Neuronal stem cell (in vitro differentiated cells): Measurements from ENCODE around the gene PKD2.

Experiments
- DNase-seq: peaks from one replicate; pipeline ENCODE4 v3.0.0-alpha.2; 2013; ENCODE audit warnings: low spot score
- H2AFZ ChIP-seq: one replicate; pipeline ENCODE4 v1.6.1; 2013; ENCODE audit warnings: mild to moderate bottlenecking, low read length, inconsistent platforms
- H2AK5ac ChIP-seq: 2 replicates; pipeline ENCODE4 v1.6.1; 2013; ENCODE audit warnings: low read depth, mild to moderate bottlenecking, inconsistent platforms, low read length, moderate library complexity, mixed read lengths
- H2BK120ac ChIP-seq: 2 replicates; pipeline ENCODE4 v1.6.1; 2013; ENCODE audit warnings: low read depth, mild to moderate bottlenecking, inconsistent platforms, low read length, moderate library complexity, mixed read lengths
- H2BK12ac ChIP-seq: one replicate; pipeline ENCODE4 v1.6.1; 2013; ENCODE audit warnings: low read length, inconsistent platforms
- H2BK15ac ChIP-seq: 2 replicates; pipeline ENCODE4 v1.6.1; 2013; ENCODE audit warnings: mild to moderate bottlenecking, low read length, inconsistent platforms, mixed read lengths
- H2BK5ac ChIP-seq: one replicate; pipeline ENCODE4 v1.6.1; 2013; ENCODE audit warnings: inconsistent platforms, mild to moderate bottlenecking, low read length, moderate library complexity
- H3K14ac ChIP-seq: one replicate; pipeline ENCODE4 v1.6.1; 2013; ENCODE audit warnings: low read length, inconsistent platforms
- H3K18ac ChIP-seq: 2 replicates; pipeline ENCODE4 v1.6.1; 2013; ENCODE audit warnings: low read length, inconsistent platforms
- H3K23ac ChIP-seq: 2 replicates; pipeline ENCODE4 v1.6.1; 2013; ENCODE audit warnings: low read depth, mild to moderate bottlenecking, mixed read lengths, low read length, inconsistent platforms; ENCODE audit not compliant: poor library complexity
- H3K27ac ChIP-seq: replicated peaks from 3 replicates; pipeline ENCODE4 v1.5.1; 2013; ENCODE audit warnings: low read length, inconsistent platforms
- H3K27me3 ChIP-seq, 3 experiments: 2 replicates each; pipeline ENCODE4 v1.6.1; 2013; ENCODE audit warnings: low read length in 3 of 3, mild to moderate bottlenecking in 2 of 3, inconsistent platforms in 1 of 3, low read depth in 1 of 3, mixed read lengths in 1 of 3, moderate library complexity in 1 of 3; ENCODE audit not compliant: control insufficient read depth in 3 of 3, insufficient read depth in 3 of 3
- H3K36me3 ChIP-seq, 2 donors: replicated peaks in 1 of 2; 2 replicates each; pipeline ENCODE4 v1.6.1; 2013; ENCODE audit warnings: low read length in 2 of 2; ENCODE audit not compliant: control insufficient read depth in 2 of 2, insufficient read depth in 2 of 2
- H3K4ac ChIP-seq: 2 replicates; pipeline ENCODE4 v1.6.1; 2013; ENCODE audit warnings: inconsistent platforms, mild to moderate bottlenecking, low read length, moderate library complexity
- H3K4me1 ChIP-seq, 2 donors: 1 replicate in 1 of 2; 2 replicates in 1 of 2; pipeline ENCODE4 v1.6.1; 2013; ENCODE audit warnings: low read length in 2 of 2, low read depth in 1 of 2; ENCODE audit not compliant: control insufficient read depth in 2 of 2, insufficient read depth in 1 of 2
- H3K4me2 ChIP-seq: one replicate; pipeline ENCODE4 v1.6.1; 2013; ENCODE audit warnings: mild to moderate bottlenecking, low read length, inconsistent platforms; ENCODE audit not compliant: insufficient read depth, poor library complexity, severe bottlenecking
- H3K4me3 ChIP-seq, 2 donors: 2 replicates each; pipeline ENCODE4 v1.5.1; 2013; ENCODE audit warnings: low read length in 2 of 2, mild to moderate bottlenecking in 2 of 2, inconsistent platforms in 1 of 2, moderate library complexity in 1 of 2
- H3K79me1 ChIP-seq: one replicate; pipeline ENCODE4 v1.6.1; 2013; ENCODE audit warnings: low read depth, mild to moderate bottlenecking, inconsistent platforms, low read length, moderate library complexity
- H3K9ac ChIP-seq: one replicate; pipeline ENCODE4 v1.6.1; 2013; ENCODE audit warnings: mild to moderate bottlenecking, low read depth, low read length, inconsistent platforms; ENCODE audit not compliant: poor library complexity
- H3K9me3 ChIP-seq, 2 donors: replicated peaks in 1 of 2; 2 replicates each; pipeline versions ENCODE3 to v1.6.1; 2013; ENCODE audit warnings: low read length in 2 of 2, mild to moderate bottlenecking in 2 of 2, inconsistent platforms in 1 of 2, low read depth in 1 of 2, mixed read lengths in 1 of 2, moderate library complexity in 1 of 2; ENCODE audit not compliant: control insufficient read depth in 2 of 2, insufficient read depth in 1 of 2
- H4K8ac ChIP-seq: one replicate; pipeline ENCODE4 v1.6.1; 2013; ENCODE audit warnings: low read depth, mild to moderate bottlenecking, inconsistent platforms, low read length, moderate library complexity
- H4K91ac ChIP-seq: one replicate; pipeline ENCODE4 v1.6.1; 2013; ENCODE audit warnings: low read length, low read depth, mild to moderate bottlenecking, inconsistent platforms; ENCODE audit not compliant: poor library complexity
- WGBS, 2 donors: extraction: QIAGEN DNeasy Blood & Tissue Kit; methylation state at CpG; one replicate each; pipeline ENCODE4 v1.1.7; 2013; ENCODE audit warnings: missing lambda C conversion rate in 2 of 2, mixed read lengths in 1 of 2; ENCODE audit not compliant: insufficient read length in 2 of 2, insufficient replicate concordance in 1 of 2; ENCODE audit errors: extremely low coverage in 2 of 2; 5-methylcytosine and 5-hydroxymethylcytosine counted together

The PKD2 gene

DNA sequence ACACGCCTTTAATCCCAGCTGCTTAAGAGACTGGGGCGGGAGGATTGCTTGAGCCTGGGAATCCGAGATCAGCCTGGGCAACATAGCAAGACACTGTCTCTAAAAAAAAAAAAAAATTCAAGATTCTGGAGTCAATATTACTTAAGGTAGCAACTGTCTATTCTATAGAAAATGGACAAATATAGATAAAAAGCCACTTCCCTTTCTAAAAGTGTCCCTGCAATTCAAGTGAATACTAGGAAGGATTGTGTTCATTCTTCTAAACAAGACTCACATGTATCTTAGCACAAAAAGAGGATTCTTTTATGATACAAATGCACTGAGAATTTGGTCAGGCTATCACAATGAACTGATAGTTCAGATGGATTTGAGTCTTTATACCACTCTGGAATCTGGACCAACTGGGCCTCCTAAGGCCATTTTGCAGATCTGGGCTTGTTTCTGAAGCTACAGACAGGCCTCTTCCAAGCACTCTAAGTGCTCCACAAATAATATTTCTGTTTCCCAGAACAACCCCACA lies 7.0 kb downstream of the PKD2 start:
- H3K18ac ChIP-seq, result no peak overlapping the region
- H2BK120ac ChIP-seq, result no peak overlapping the region
- no peak overlapping the region for H3K4me2 ChIP-seq
- H2BK12ac ChIP-seq, result no peak overlapping the region
- no peak for DNase-seq
- H3K23ac ChIP-seq, result no peak overlapping the region
- H3K9ac ChIP-seq, result no peak overlapping the region
- peaks cover 1 to 45% of the 10 kb centered on the region in 2 donors for H3K36me3 ChIP-seq
- no peaks in the 10 kb centered on the region for H3K27me3 ChIP-seq
- H2BK15ac ChIP-seq, result no peak overlapping the region
- no peak overlapping the region for H3K14ac ChIP-seq
- no peak overlapping the region for H4K91ac ChIP-seq
- H3K79me1 ChIP-seq, result peaks cover 1% of the 10 kb centered on the region
- no peak overlapping the region for H2AFZ ChIP-seq
- no peak overlapping the region for H2AK5ac ChIP-seq
- H3K4ac ChIP-seq, result no peak overlapping the region
- no peaks in the 10 kb centered on the region for H3K9me3 ChIP-seq
- no peak overlapping the region for H3K4me3 ChIP-seq
- no peak overlapping the region for H4K8ac ChIP-seq
- H2BK5ac ChIP-seq, result no peak overlapping the region
- WGBS, 2 donors, result no CpG with 5 or more reads among the region's 3 CpGs
- peaks cover 0 to 1% of the 10 kb centered on the region in 2 donors for H3K4me1 ChIP-seq
- no peak overlapping the region for H3K27ac ChIP-seq

DNA sequence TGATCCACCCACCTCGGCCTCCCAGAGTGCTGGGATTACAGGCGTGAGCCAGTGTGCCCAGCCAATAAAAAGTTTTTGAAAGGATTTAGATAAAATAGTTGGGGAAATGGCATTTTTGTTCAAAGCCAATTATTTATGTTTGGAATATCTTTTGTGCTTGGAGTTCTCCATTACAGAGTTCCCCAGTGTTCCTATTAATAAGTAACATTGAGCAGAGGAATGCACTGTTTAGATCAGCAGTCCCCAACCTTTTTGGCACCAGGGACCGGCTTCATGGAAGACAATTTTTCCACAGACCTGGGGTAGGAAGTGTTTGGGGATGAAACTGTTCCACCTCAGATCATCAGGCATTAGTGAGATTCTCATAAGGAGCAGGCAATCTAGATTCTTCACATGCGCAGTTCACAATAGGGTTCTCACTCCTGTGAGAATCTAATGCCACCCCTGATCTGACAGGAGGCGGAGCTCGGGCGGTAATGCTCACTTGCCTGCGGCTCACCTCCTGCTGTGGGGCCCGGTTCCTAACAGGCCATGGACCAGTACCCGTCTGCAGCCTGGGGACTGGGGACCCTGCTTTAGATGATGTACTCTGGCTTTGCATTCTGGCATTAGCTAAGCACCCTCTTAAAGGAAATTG lies 8.3 kb downstream of the PKD2 start:
- no peak overlapping the region for H3K4me2 ChIP-seq
- no peak overlapping the region for H4K91ac ChIP-seq
- H3K14ac ChIP-seq, result no peak overlapping the region
- no peak overlapping the region for H2AK5ac ChIP-seq
- no peak overlapping the region for H2BK120ac ChIP-seq
- no peak overlapping the region for H2BK12ac ChIP-seq
- H4K8ac ChIP-seq, result no peak overlapping the region
- peaks cover 1% of the 10 kb centered on the region for H3K79me1 ChIP-seq
- DNase-seq, result no peak
- H3K18ac ChIP-seq, result no peak overlapping the region
- H2AFZ ChIP-seq, result no peak overlapping the region
- no peaks in the 10 kb centered on the region for H3K27me3 ChIP-seq
- no peak overlapping the region for H3K9ac ChIP-seq
- H3K23ac ChIP-seq, result no peak overlapping the region
- no peak overlapping the region for H3K4me3 ChIP-seq
- no peaks in the 10 kb centered on the region for H3K9me3 ChIP-seq
- no peak overlapping the region for H2BK5ac ChIP-seq
- H3K4ac ChIP-seq, result no peak overlapping the region
- no peak overlapping the region for H3K27ac ChIP-seq
- H2BK15ac ChIP-seq, result no peak overlapping the region
- H3K4me1 ChIP-seq, result peaks cover 0 to 1% of the 10 kb centered on the region in 2 donors
- H3K36me3 ChIP-seq, result peaks cover 1 to 58% of the 10 kb centered on the region in 2 donors
- WGBS, 2 donors, result no CpG with 5 or more reads among the region's 10 CpGs

DNA sequence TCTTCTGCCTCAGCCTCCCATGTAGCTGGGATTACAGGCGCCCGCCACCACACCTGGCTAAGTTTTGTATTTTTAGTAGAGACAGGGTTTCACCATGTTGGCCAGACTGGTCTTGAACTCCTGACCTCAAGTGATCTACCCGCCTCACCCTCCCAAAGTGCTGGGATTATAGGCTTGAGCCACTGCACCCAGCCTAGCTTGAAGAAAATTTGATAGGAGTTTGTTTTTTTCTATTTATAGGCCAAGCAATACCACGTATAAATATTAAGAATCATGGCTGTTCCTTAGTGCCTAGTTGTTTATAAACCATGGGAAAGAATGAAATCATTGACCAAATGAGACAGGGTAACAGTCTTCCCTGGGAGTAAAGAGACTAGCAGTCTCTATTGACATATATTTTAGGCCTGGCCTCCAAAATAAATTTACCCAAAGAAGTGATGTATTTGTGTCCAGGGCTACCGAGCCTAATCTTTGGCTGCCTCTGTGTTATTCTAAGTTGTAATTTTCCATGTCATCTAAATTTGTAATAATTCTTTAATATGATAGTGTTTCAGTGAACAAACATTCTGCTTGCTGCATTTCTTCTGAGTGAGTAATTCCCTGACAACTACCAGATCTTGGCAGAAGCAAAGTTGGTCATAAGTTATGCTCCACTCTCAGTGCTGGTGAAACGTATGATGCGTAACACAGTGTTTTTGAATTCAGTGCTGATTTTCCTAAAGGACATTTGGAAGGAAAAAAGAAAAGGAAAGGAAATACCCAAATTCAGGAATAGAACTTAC lies 10.3 kb downstream of the PKD2 start:
- Histone ChIP-seq H4K91ac (no peak overlapping the region), H3K79me1 (peaks cover 1% of the 10 kb centered on the region), H3K14ac (no peak overlapping the region), H3K23ac (no peak overlapping the region), H2AFZ (no peak overlapping the region), H3K27ac (no peak overlapping the region), H3K4ac (no peak overlapping the region), H3K9ac (no peak overlapping the region), H2BK5ac (no peak overlapping the region), H3K4me1 (no peaks in the 10 kb centered on the region), H3K27me3 (no peaks in the 10 kb centered on the region), H2BK120ac (no peak overlapping the region), H3K36me3 (peaks cover 3 to 78% of the 10 kb centered on the region in 2 donors), H4K8ac (no peak overlapping the region), H2BK15ac (no peak overlapping the region), H3K18ac (no peak overlapping the region), H2AK5ac (no peak overlapping the region), H3K4me3 (no peak overlapping the region), H3K9me3 (no peaks in the 10 kb centered on the region), H2BK12ac (no peak overlapping the region), H3K4me2 (no peak overlapping the region)
- DNase-seq, result no peak
- WGBS, 2 donors, result no CpG with 5 or more reads among the region's 7 CpGs

DNA sequence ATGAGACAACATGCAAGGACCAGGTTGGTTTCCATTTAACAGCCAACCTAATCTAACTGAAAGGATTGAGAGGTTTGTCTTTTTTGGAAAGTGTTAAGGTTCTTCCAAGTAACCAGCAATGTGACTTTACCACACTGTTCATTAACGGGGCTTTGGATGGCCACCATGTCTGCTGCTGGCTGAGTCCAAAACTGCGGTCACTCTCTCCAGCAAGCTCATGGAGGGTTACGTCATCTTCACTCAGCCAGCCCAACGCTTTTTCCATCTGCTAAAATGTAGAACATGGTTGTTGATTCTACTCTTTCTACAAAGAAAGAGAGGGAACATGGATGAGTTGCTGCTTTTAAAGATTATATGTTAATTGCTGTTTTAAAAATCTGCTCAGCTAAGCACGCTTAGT lies 11.0 kb downstream of the PKD2 start:
- no CpG with 5 or more reads among the region's 5 CpGs for WGBS, 2 donors
- no peak overlapping the region for H3K14ac ChIP-seq
- no peak overlapping the region for H3K4ac ChIP-seq
- no peak overlapping the region for H4K91ac ChIP-seq
- H2AFZ ChIP-seq, result no peak overlapping the region
- no peak for DNase-seq
- peaks cover 4 to 85% of the 10 kb centered on the region in 2 donors for H3K36me3 ChIP-seq
- no peaks in the 10 kb centered on the region for H3K9me3 ChIP-seq
- no peak overlapping the region for H4K8ac ChIP-seq
- no peak overlapping the region for H2BK5ac ChIP-seq
- H3K27me3 ChIP-seq, result no peaks in the 10 kb centered on the region
- H2AK5ac ChIP-seq, result no peak overlapping the region
- no peak overlapping the region for H3K4me3 ChIP-seq
- no peak overlapping the region for H2BK12ac ChIP-seq
- H3K9ac ChIP-seq, result no peak overlapping the region
- H3K4me1 ChIP-seq, result no peaks in the 10 kb centered on the region
- H3K18ac ChIP-seq, result no peak overlapping the region
- H3K27ac ChIP-seq, result no peak overlapping the region
- H3K23ac ChIP-seq, result no peak overlapping the region
- no peak overlapping the region for H2BK15ac ChIP-seq
- H3K79me1 ChIP-seq, result peaks cover 1% of the 10 kb centered on the region
- H2BK120ac ChIP-seq, result no peak overlapping the region
- H3K4me2 ChIP-seq, result no peak overlapping the region
